Ureter (tissue), 1 donor: ENCODE data around the gene RBM19. TPM values are rescaled to one million over a fixed set of nuclear protein-coding genes. Genes with fewer than 3 reads are reported as not detected.

ENCODE experiments used
- DNase-seq: peaks from one replicate; pipeline ENCODE4 v3.0.0-alpha.2; 2020; ENCODE audit warnings: low spot score
- total RNA-seq: library from RNA; stranded (reverse); gene quantifications from one replicate; pipeline ENCODE4 v1.2.4, GENCODE V29; 2023
- donor health status: DM: yes; HTN: yes; CAD: no.

The RBM19 gene
- total RNA-seq, 1 donor from 2014 or later: 60.0 TPM

DNA sequence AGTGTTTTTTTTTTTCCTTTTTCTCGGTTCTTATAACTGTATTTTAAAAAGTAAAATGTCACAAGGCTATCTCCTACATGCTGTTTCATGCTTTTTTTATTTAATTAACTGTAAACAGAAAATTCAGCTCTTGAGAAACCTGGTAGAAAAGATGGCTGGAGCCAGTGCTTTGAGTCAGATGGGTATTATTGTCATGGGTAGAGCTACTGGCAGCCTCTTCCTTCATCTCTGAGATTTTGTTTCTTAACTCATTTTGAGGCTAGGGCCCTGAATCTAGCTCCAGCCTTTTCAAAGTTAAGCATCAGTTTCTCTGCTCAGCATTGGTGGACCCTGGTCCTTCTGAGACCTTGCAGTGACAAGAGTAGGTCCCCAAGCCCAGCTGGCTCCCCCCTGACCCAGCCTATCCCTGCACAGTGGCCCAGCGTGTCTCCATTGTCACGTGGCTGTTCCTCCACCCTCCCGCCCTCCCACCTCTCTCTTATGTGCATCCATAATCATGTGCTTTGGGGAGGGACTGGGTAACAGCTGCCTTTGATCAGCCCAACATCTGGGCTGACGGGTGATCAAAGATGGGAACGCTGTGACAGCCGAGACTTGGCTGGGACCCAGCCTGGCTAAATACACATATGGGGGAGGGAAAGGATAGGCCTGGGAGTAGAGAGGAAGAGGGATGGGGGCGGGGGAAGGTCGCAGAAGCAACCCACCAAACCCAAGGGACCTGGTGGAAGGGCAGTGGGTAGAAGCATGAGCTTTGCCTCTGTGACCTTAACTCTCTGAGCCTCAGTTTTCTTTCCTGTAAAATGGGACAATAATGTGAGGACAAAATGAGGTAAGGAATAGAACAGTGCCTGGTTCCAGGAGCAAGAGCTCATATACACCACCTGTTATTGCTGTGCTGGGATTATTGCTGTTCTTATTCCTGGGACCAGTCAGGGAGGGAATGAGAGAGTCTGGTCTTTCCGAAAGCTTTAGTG lies 24.4 kb upstream of the RBM19 start:
- DNase-seq: no peak

DNA sequence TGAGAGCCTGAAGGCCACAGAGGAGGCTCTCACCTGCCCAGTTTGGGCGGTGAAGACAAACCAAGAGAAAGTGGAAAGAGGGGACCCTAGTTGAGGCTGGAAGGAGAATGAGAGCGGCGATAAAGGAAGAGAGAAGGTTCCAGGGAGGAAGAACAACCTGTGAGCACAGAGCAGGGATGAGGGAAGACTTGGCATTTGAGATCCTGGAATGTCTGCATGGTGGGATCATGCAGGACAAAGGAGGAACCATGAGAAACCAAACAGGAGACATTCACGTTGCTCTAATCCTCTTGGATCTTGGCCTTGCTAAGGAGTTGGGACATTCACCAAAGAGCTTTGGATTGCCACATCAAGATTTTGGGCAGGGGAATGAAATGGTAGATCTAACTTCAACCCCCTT lies 22.9 kb upstream of the RBM19 start:
- no peak for DNase-seq

DNA sequence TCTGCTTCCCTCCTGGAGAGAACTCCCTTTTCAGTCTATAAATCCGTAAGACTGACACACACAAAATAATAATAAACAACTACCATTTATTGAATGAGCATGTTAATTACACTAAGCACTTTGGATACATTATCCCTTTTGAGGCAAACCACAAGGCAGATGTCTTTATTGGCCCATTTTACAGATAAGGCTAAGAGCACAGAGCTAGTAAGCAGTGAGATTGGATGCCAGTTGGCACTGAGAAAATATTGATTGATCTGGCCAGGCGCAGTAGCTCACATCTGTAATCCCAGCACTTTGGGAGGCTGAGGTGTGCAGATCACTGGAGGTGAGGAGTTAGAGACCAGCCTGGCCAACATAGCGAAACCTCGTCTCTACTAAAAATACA lies 21.9 kb upstream of the RBM19 start:
- DNase-seq: no peak

DNA sequence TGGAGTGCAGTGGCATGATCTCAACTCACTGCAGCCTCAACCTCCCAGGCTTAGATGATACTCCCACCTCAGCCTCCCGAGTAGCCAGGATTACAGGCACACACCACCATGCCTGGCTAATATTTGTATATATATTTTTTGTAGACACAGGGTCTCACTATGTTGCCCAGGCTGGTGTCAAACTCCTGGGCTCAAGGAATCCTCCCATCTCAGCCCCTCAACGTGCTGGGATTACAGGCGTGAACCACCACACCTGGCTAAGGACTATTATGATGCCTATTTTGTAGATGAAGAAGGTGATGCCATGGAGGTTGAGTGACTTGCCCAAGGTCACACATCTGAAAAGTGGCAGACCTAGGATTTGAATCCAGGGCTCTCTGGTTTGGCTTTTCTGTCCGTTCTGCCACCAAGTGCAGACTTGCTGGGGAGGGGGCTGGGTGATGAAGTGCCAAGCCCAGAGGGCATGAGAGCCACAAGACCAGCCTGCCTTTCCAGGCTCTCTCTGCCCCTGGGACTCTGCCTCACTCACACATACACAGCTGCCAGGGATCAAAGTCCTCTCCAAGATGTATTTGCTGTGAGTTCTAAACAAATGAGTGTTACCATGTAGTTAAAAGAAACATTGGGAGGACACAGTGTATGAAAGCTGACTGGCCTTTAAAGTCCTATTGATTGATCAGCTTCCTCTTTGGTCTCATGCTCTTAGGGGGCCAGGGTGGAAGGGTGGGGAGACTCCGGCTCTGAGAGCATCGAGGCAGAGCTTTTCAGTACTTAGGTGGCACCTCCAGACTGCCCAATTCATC lies 21.3 kb upstream of the RBM19 start:
- DNase-seq: no peak

DNA sequence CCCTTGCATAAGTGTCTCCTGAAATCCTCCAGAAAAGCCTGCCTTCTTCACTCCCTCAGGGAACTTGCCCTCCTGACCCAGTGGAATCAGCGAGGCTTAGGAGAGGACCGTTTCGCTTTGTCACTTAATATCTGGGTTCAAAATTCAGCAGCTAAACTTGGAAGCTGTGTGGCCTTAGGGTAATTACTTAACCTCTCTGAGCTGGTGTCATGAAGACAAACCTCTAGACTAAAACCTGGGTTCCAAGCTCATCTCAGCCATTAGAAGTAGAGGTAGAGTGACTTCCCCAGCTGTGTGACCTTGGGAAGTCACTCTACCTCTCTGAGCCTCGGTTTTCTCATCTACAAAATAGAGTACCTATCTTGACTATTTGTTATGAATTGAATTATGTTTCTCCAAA lies 18.3 kb upstream of the RBM19 start:
- no peak for DNase-seq

DNA sequence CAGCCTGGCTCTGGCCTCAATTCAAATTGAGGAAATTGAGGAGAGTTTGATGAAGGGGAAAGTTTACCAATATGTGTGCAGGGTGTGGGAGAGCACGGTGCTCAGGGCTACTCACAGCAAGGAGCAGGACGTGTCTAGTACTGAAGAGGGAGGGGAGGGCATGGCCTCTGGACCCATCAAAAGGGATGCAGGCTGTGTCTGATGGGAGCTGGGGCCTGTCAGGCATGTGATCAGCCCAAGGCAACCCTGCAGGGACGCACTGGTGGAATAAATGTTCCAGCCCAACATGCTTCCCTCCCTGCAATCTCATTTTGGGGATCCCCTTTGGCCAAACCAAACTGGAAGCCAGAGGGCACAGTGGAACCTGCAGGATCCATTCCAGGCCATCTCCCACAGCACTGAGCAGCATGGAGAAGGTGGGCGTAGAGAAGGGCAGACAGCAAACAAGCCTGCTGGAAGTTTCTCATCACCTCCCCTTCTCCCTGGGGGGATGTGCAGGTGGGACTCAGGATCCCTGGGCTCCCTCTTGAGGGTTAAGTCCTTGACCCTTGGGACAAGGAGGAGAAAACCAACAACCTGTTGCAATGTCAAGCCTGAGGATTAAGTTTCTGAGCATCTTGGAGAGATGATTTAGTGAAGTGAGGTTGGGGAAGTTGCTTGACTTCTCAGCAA lies 17.8 kb upstream of the RBM19 start:
- DNase-seq: no peak

DNA sequence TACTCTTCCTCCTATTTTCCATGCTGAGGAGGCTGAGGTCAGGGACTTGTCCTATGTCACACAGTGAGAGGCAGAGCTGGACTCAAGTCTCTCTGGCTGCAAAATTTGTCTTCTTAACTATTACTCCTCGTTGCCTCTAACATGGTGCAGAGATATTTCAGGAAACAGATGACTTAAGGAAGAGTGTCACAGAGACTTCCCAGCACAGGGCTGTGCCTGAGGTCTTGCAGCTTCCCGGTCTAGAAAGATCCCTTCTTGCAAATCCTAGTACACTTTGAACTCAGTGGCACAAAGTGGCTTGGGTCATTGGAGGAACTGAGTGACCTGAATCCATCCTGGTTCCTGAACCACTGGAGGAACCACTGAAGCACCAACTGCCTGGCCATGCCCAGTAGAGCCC lies 17.1 kb upstream of the RBM19 start:
- DNase-seq: no peak

DNA sequence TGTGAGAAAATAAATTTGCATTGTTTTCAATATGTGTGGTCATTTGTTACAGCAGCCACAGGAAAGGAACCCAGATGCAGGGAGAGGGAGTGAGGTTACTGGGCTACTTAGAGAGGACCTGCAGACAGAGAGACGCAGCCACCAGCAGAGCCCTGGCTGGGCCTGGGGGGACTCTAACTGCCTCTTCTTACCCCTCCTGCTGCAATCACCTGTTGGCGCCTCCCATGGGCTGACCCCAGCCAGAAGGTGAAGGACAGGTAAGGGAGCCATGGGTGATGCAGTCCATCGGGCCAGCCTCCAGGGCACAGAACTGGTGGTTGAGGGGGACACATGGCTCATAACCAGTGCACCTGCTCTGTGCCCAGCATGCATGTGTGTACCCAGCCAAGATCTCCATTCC lies 15.8 kb upstream of the RBM19 start:
- no peak for DNase-seq

DNA sequence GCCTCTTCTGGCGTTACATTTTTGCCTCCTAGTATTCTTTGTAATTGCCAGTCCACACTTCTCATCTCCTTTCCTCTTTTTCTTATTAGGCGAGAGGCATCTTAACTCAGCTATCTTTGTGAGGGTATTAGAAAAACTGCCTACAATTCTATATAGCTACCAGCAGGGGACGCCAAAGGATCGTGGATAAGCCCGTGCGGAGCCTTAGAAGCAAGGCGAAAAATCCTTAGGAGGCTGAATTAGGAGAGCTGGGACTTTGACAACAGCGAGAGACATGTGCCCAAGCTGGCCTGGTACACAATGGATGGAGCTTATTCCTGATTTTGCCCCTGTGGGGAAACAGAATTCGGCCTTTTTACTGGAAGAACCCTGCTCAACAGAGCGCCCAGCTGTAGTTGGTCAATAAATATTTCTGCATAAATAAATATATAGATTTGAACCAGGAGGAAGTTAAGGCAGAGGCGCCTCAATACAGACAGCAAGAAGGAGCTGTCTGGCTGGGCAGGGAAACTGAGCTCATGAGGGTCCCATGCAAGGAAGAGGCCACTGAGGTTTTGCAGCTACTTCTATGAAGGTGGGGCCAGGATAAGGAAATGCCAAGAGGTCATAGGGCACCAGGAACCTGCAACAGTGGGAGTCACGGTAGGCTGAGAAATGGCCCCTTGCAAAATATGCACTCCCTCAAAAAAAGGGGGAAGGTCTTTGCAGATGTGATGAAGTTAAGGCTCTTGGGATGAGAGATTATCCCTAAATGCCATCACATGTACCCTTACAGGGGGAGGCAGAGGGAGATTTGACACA lies 14.6 kb upstream of the RBM19 start:
- no peak for DNase-seq

DNA sequence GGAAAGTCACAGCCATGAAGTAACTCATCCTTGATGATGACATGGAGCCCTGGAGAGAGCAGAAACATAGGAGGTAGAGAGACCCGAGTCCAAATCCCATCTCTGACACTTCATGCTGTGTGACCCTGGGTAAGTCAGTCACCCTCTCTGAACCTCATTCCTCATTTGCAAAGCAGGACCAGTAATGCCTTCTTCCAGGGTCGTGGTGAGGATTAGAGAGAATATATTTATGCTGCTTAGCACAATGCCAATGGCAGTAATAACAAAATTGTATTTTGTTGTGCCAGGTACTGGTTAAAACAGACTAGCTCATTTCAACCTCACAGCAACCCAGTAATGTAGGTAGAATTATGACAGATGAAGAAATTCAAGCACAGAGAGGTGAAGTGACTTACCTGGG lies 13.9 kb upstream of the RBM19 start:
- no peak for DNase-seq

DNA sequence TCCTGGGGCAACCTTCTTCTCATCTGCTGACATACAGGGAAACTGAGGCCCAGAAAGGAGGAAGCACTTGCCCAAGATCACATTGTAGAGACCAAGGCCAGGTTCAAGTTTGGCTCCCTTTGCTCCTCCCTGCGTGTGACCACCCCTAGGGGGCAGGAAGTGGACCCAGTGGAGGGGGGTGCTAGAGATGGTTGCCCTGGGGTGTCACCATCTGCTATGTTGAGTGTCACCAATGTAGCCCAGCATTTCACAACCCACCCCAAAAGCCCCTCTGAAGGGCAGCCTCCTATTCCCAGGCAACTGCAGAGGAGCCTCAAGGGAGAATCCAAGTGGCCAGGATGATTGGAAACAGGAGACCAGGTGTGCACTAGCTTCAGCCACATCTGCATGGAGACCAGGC lies 12.0 kb upstream of the RBM19 start:
- no peak for DNase-seq

DNA sequence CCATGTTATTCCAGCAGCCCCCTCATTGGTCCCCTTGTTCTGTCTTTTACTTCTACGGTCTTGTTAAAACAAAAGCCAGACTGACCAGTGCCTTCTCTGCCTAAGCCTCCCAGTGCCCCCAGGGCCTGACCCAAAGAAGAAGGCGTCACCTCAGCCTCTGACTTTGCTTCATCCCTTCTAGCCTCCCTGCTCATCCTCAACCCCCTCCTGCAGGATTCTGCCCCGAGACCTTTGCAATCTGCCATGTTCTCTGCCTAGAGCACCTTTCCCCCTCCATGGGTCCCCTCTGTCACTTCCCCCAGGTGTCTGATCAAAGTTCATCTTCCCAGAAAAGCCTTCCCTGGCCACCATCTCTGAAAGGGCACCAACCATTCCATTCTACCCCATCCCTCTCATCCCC lies 7.9 kb upstream of the RBM19 start:
- no peak for DNase-seq

DNA sequence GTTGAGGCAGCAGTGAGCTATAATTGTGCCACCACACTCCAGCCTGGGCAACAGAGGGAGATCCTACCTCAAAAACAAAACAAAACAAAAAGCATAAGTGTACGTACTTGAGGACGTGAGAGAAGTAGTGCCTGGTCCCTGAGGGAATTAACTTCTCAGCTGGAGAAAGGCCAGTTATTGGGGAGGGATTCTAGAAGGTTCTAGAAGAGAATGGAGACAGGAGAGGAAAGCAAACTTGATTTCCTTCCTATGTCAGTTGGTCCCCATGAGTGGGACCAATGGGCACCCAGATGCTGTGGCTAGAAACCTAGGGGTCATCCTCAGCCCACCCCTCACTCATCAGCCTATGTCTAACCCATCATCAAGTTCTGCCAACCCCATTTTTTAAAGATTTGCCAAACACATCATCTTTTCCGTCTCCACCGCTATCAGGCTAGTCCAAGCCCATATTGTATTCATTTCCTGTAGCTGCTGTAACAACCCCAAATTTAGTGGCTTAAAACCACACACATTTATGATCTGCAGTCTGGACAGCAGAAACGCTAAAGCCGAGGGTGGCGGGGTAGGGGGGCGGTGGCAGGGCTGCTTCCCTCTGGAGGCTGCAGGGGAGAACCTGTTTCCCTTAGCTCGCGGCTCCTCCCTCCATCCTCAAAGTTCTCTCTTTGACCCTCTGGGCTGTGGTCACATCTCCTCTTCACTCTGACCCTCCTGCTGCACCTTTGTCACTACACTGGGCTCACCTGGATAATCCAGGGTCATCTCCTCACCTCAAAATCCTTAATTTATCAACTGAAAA lies 7.2 kb upstream of the RBM19 start:
- no peak for DNase-seq

DNA sequence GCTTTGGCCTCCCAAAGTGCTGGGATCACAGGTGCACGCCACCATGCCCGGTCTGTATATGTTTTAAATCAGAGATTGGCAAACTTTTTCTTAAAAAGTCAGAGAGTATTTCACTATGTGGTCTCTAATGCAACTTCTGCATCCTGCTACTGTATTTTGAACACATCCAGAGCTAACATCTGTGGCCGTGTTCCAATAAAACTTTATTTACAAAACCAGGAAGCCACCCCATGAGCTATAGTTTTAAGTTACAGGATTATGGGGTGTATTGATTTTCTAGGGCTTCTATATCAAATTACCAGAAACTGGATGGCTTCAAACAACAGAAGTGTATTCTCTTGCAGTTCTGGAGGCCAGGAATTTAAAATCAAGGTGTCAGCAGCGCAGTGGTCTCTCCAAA lies 5.3 kb upstream of the RBM19 start:
- DNase-seq: no peak

DNA sequence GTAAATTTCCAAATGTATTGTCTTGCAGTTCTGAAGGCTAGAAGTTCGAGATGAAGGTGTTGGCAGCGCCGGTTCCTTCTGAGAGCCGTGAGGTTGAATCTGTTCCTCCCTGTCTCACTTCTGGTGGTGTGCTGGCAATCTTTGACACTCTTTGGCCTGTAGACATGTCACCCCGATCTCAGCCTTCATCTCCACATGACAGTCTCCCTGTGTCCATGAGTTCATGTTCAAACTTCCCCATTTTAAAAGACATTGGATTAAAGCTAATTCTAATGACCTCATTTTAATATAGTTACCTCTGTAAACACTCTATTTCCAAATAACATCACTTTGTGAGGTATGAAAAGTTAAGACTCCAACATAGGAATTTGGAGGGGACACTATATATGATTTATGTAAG lies 4.1 kb upstream of the RBM19 start:
- no peak for DNase-seq

DNA sequence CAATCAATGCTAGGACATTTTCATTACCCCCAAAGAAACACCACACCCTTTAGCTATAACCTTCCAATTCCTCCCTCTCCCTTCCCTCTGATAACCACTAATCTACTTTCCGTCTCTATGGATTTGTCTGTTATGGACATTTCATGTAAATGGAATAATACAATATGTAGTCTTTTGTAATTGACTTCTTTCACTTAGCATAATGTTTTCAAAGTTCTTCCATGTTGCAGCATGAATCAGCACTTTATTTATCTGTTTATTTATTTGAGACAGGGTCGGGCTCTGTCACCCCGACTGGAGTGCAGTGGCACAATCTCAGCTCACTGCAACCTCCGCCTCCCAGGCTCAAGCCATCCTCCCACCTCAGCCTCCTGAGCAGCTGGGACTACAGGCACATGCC lies 1.2 kb upstream of the RBM19 start:
- no peak for DNase-seq

DNA sequence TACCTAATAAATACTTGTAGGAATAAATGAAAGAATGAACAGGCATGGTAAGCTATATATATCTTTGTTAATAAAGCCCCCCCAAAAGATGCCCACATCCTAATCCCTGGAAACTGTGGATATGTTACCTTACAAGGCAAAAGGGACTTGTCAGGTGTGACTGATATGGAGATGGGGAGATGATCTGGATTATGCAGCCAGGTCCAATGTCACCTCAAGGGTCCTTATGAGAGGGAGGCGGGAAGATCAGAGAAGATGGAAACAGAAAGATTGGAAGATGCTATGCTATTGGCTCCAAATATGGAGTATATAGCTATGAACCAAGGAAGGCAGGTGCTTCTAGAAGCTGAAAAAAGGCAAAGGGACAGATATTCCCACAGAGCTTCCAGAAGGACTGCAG lies 3.4 kb downstream of the RBM19 start:
- no peak for DNase-seq

DNA sequence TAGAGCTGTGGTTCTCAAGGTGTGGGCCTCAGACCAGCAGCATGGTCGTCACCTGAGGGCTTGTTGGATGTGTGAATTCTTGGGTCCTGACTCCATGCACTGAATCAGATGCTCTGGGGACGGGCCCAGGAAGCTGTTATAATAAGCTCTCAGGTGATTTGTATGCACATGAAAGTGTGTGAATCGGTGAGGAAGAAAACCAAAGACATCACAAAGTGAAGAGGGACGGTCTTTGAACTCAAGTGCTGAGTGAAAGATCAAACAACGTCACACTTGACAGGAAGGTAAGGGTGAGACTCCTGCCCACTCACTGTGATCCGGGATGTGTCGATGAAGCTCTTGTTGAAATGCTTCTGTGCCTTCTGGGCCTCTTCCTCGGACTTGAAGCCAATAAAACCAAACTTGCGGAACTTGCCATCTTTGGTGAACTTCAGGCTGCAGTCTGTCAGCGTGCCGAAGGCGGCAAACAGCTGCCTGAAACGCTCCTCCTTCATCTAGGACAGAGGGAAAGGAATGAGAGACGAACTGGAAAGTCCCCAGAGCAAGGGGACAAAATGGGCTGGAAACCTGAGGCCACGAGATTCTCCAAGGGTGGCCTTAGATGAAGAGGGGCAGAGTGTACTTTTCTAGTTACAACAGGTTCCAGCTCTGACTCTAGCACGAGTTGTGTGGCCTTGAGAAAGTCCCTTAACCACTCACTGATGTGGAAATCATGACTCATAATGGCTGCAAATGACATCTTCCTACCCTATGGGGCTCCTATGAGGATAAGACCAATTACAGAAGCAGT lies 4.0 kb downstream of the RBM19 start:
- no peak for DNase-seq

DNA sequence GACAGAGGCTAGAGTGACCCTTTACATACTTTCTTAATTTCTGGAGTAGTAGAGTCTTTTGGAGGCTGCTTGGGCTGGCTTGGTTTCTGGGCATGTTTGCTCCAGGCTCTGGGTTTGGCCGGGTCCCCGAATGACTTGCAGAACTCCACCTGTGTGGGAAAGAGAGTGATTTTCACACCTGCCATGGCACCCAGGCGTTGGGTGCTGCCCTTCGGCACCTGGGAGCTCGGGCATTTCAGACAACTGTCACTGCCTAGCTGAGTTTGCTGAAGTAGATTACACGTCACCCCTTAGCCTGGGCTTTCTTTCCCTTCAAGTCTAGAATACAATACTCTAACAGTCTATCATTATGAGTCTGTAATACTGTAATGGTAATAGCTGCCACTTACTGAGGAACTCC lies 6.1 kb downstream of the RBM19 start:
- no peak for DNase-seq

DNA sequence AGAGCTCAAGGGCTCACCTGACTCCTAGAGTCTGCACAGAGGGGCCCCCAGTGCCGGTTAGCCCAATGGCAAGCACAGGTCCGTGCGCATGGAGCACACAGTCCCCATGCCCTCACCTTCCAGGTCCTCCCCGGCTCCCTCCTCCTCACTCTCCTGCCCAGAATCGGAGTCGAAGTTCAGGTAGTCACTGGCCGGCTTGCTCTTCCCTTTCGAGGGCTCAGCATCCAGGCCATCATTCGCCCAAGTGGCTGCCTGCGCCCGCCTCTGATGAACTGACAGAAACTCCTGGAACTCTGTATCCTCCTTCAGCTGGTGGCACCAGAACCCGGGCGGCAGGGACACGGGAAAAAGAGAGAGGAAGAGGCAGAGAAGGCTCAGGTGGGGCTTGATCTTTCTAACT lies 7.0 kb downstream of the RBM19 start:
- no peak for DNase-seq
